GM21619 (cell line): ENCODE data around the gene SCN1A.
"Not testable (repeated sequence)": the region's sequence is repeated elsewhere in the genome, so short reads cannot be mapped to it uniquely, and the experiment has no call there.

Experiments
- ATAC-seq: cut with Tn5 transposase; IDR thresholded peaks from one replicate; pipeline ENCODE4 v1.9.1; 2021; ENCODE audit not compliant: unreplicated experiment

SCN1A gene

GRCh38 chr2:165989851-165990250 is 138.0 kb downstream of the SCN1A start:
- ATAC-seq: no peak

GRCh38 chr2:165985120-165985519 is 142.7 kb downstream of the SCN1A start:
- ATAC-seq: no peak

- ATAC-seq: not testable (repeated sequence)
Observed at GRCh38 chr2:165972161-165972560, 155.7 kb downstream of the SCN1A start.

GRCh38 chr2:165970663-165971062 is 157.2 kb downstream of the SCN1A start:
- no peak for ATAC-seq

- ATAC-seq: no peak
Observed at GRCh38 chr2:165969227-165969626, 158.6 kb downstream of the SCN1A start.

- ATAC-seq: no peak
Observed at GRCh38 chr2:165967746-165968145, 160.1 kb downstream of the SCN1A start.

GRCh38 chr2:165961818-165962217 is 166.0 kb downstream of the SCN1A start:
- no peak for ATAC-seq

GRCh38 chr2:165959371-165959770 is 168.4 kb downstream of the SCN1A start:
- ATAC-seq: no peak

GRCh38 chr2:165958313-165958960 is 169.4 kb downstream of the SCN1A start:
- no peak for ATAC-seq

- ATAC-seq: no peak
Observed at GRCh38 chr2:165957030-165957675, 170.7 kb downstream of the SCN1A start.

- peak; percentile 94 for ATAC-seq
Observed at GRCh38 chr2:165953655-165954606, 173.9 kb downstream of the SCN1A start, which contains the start of gene TTC21B. Gene TTC21B, minus strand, starts transcription at chr2:165953776. Its CDS starts 71 bp downstream, at chr2:165953705.

- peak; percentile 40 for ATAC-seq
Observed at GRCh38 chr2:165953306-165953654, 174.5 kb downstream of the SCN1A start.

GRCh38 chr2:165952741-165953211 is 175.0 kb downstream of the SCN1A start:
- ATAC-seq: no peak

- no peak for ATAC-seq
Observed at GRCh38 chr2:165952085-165952484, 175.7 kb downstream of the SCN1A start.

- no peak for ATAC-seq
Observed at GRCh38 chr2:165950438-165950837, 177.4 kb downstream of the SCN1A start.

- no peak for ATAC-seq
Observed at GRCh38 chr2:165941827-165942226, 186.0 kb downstream of the SCN1A start.

- ATAC-seq: no peak
Observed at GRCh38 chr2:165938237-165938636, 189.6 kb downstream of the SCN1A start.
